Right lobe of liver (tissue), 6 donors: Measurements from ENCODE around the gene RNF26. TPM values are rescaled to one million over a fixed set of nuclear protein-coding genes. Genes with fewer than 3 reads are reported as not detected.

Source experiments
- ATAC-seq, 4 donors: fragments of 200-7000 bp; cut with Tn5 transposase; one replicate each; pipeline ENCODE4 v1.9.1; 2020; ENCODE audit warnings: mild to moderate bottlenecking in 4 of 4, moderate library complexity in 4 of 4
- DNase-seq, 3 donors: peaks; one replicate each; pipeline ENCODE4 v3.0.0-alpha.2; 2020
- H3K27ac ChIP-seq, 3 donors: fragments of 200-600 bp; one replicate each; pipeline ENCODE4 v1.8.0; 2022
- H3K27me3 ChIP-seq, 2 donors: fragments of 200-600 bp; one replicate each; pipeline ENCODE4 v1.8.0; 2022
- H3K36me3 ChIP-seq, 4 donors: fragments of 200-600 bp; sonication (generic) in 1 of 4; one replicate each; pipeline versions ENCODE4 v1.5.1 to v1.8.0; 2017 to 2022; ENCODE audit warnings: control low read depth in 1 of 4
- H3K4me1 ChIP-seq, 4 donors: fragments of 200-600 bp; sonication (generic) in 1 of 4; one replicate each; pipeline versions ENCODE4 v1.5.1 to v1.8.0; 2017 to 2022; ENCODE audit warnings: control low read depth in 1 of 4
- H3K4me3 ChIP-seq, 3 donors: fragments of 200-600 bp; one replicate each; pipeline ENCODE4 v1.8.0; 2022
- H3K9me3 ChIP-seq, 4 donors: fragments of 200-600 bp; sonication (generic) in 1 of 4; one replicate each; pipeline versions ENCODE4 v1.5.1 to v1.8.0; 2017 to 2022; ENCODE audit warnings: control low read depth in 1 of 4
- POLR2A ChIP-seq: fragments of 450-650 bp; IDR thresholded peaks from one replicate; pipeline ENCODE4 v1.6.1; 2017; ENCODE audit warnings: antibody characterized with exemption, mild to moderate bottlenecking
- WGBS: methylation state at CpG from one replicate; pipeline ENCODE4 v1.1.6; 2018; ENCODE audit warnings: low coverage, low lambda C conversion rate; ENCODE audit not compliant: insufficient coverage; ENCODE audit errors: missing lambda C conversion rate; 5-methylcytosine and 5-hydroxymethylcytosine counted together
- intact Hi-C, 2 donors: fragments of 100-400 bp; cut with DNase I; formaldehyde crosslinking; loops; one replicate each; pipeline versions ENCODE4 v1.11.2 to v1.14.1; 2022
- total RNA-seq, 6 experiments: library from RNA; depleted of rRNA in 2 of 6; stranded (reverse); fragments of >200 nt in 2 of 6; fragmentation: NEBNext Ultra II Directional in 3 of 6; extraction: Animal tissue kit (Norgen Biotek cat#: 25700) in 3 of 6; gene quantifications; one replicate each; pipeline versions ENCODE4 v1.1.0 to v1.2.4, GENCODE V29; 2016 to 2023
- TF ChIP-seq, protein P1 (sequence below), 4 donors: fragments of 200-600 bp in 3 of 4; fragments of 450-650 bp in 1 of 4; IDR thresholded peaks; one replicate each; pipeline versions ENCODE4 v1.5.1 to v1.8.0; 2016 to 2022; ENCODE audit warnings: antibody characterized with exemption in 4 of 4, mild to moderate bottlenecking in 2 of 4
- donor health status: DM: no; HTN: yes; CAD: no.
- donor health status: DM: no; HTN: no; CAD: no.
- donor health status: DM: no; HTN: no; CAD: no.
- donor health status: DM: no; HTN: yes; CAD: no.
- donor health status: DM: no; HTN: yes; CAD: no.

The RNF26 gene
- total RNA-seq, 6 experiments from 2014 or later = 12.9 to 18.1 (median 15.1) TPM

DNA sequence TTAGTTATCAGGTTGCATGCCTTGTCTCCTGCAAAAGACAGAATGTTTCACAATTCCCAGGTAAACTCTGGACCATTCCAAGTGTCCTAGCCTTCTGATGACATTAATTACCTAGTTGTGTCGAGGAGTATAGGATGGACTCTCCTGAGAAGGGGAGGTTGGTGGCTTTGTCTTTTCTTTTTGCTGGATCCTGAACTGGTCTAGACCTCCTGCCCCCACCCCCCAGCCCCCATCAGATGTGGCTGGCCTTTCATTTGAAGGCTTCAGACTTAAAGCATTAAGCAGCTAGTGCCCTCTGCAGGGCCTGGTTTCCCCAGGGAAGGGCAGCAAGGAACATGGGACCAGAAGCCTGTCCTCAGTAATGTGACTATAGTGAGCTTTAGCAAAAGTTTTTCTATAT is 27.1 kb upstream of the RNF26 start:
- TF ChIP-seq, protein P1, sequence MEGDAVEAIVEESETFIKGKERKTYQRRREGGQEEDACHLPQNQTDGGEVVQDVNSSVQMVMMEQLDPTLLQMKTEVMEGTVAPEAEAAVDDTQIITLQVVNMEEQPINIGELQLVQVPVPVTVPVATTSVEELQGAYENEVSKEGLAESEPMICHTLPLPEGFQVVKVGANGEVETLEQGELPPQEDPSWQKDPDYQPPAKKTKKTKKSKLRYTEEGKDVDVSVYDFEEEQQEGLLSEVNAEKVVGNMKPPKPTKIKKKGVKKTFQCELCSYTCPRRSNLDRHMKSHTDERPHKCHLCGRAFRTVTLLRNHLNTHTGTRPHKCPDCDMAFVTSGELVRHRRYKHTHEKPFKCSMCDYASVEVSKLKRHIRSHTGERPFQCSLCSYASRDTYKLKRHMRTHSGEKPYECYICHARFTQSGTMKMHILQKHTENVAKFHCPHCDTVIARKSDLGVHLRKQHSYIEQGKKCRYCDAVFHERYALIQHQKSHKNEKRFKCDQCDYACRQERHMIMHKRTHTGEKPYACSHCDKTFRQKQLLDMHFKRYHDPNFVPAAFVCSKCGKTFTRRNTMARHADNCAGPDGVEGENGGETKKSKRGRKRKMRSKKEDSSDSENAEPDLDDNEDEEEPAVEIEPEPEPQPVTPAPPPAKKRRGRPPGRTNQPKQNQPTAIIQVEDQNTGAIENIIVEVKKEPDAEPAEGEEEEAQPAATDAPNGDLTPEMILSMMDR (IDR thresholded peaks at IDR 0.05) = peak in 1 of 4 donors; percentile 4
- TF ChIP-seq POLR2A = no peak
- H3K36me3 ChIP-seq = peaks cover 0 to under 1% (median 0%) of the 10 kb centered on the region in 4 donors
- H3K27me3 ChIP-seq = no peaks in the 10 kb centered on the region
- 38% methylated on average over 1 of the region's 1 CpG for WGBS
- no peak overlapping the region for H3K27ac ChIP-seq
- H3K4me1 ChIP-seq = no peaks in the 10 kb centered on the region
- DNase-seq = no peak
- no peak overlapping the region for H3K4me3 ChIP-seq
- no peaks in the 10 kb centered on the region for H3K9me3 ChIP-seq
- ATAC-seq = peak in 2 of 4 donors; percentile 13 to 20
- intact Hi-C loops = no loop called here

DNA sequence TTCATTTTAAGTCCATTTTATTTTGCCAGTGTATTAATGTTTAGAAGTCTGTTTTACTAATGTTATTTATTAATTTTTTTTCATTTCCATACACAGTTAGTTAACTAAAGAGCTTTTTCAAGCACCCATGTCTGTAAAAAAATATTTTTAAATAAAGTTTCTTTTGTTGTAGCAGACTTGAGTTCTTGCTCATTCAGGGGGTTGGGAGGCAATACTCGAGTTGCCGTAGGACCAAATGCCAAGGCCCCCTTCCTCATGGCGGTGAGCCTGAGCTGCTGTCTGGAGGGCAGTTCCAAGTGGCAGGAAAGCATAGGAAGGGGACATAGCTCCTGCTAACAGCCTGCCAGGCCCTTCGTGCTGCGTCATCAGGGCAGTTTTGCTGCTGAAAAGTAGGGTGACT is 26.4 kb upstream of the RNF26 start:
- intact Hi-C loops = no loop called here
- Histone ChIP-seq H3K4me1 (no peaks in the 10 kb centered on the region), H3K9me3 (no peaks in the 10 kb centered on the region), H3K27ac (no peak overlapping the region), H3K36me3 (no peaks in the 10 kb centered on the region), H3K27me3 (no peaks in the 10 kb centered on the region), H3K4me3 (no peak overlapping the region)
- ATAC-seq (no peak), DNase-seq (no peak)
- TF ChIP-seq, protein P1 (IDR thresholded peaks at IDR 0.05) = no peak
- no peak for TF ChIP-seq POLR2A
- 86% methylated on average over 5 of the region's 5 CpGs for WGBS

DNA sequence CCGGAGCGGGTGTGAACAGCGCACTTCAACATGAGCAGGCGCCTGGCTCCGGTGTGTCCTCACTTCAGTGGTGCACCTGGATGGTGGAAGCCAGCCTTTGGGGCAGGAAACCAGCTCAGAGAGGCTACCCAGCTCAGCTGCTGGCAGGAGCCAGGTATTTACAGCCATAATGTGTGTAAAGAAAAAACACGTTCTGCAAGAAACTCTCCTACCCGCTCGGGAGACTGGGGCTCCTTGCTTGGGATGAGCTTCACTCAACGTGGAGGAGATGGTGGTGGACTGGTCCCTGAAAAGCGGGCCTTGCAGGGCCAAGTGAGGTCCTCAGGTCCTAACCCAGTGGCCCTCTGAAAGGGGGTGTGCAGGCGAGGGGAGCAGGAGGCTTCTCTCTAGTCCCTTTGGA is 24.9 kb upstream of the RNF26 start:
- Histone ChIP-seq H3K36me3 (no peaks in the 10 kb centered on the region), H3K9me3 (no peaks in the 10 kb centered on the region), H3K4me3 (no peak overlapping the region), H3K27me3 (no peaks in the 10 kb centered on the region), H3K4me1 (no peaks in the 10 kb centered on the region), H3K27ac (no peak overlapping the region)
- TF ChIP-seq, protein P1 (IDR thresholded peaks at IDR 0.05) = no peak
- no peak for TF ChIP-seq POLR2A
- ATAC-seq (no peak), DNase-seq (no peak)
- 90% methylated on average over 3 of the region's 11 CpGs for WGBS
- intact Hi-C loops = no loop called here

DNA sequence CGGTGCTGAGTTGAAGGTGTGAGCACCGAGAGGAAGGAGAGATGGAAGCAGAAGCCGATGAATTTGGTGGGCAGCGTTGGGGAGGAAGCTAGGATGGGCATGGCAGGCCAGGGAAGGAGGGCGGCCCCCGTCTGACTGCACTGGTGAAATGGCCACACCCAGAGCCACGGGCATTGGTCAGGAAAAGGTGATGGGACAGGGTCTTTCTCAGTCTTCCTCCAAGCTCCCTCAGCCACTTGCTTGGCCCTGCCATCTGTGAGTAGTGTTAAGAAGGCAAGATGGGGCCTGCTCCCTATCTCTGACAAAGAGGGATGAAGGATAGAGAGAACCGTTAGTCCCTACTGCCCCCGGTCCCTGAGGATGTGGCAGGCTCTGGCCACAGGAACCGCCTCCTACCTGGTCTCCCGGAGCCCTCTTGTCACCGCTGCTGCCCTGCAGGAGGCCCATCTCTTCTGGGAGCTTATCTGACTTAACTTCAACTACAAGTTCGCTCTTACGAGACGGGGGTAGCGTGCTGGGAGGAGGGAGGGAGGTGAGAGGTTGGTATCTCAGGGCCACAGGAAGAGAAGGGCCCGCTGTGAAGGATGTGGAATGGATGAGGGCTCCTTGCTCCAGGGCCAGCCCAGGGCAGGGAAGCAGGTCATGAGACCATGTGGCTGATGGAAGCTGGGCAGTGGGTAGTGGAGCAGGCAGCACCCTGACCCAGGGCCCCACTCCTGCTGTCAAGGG is 24.2 kb upstream of the RNF26 start:
- H3K27ac ChIP-seq = no peak overlapping the region
- no peak for DNase-seq
- H3K4me3 ChIP-seq = no peak overlapping the region
- intact Hi-C loops = no loop called here
- TF ChIP-seq, protein P1 (IDR thresholded peaks at IDR 0.05) = no peak
- TF ChIP-seq POLR2A = no peak
- no peaks in the 10 kb centered on the region for H3K36me3 ChIP-seq
- no peak for ATAC-seq
- H3K27me3 ChIP-seq = no peaks in the 10 kb centered on the region
- H3K9me3 ChIP-seq = no peaks in the 10 kb centered on the region
- no peaks in the 10 kb centered on the region for H3K4me1 ChIP-seq
- WGBS = 86% methylated on average over 8 of the region's 17 CpGs
